GM12801 (cell line): ENCODE data around the gene BAHCC1.

Source experiments
- CTCF ChIP-seq: IDR thresholded peaks from one replicate; pipeline ENCODE4 v1.5.1; 2011; ENCODE audit warnings: control low read depth; ENCODE audit not compliant: insufficient read length; ENCODE audit errors: extremely low read depth

BAHCC1 gene

GRCh38 chr17:81456091-81456490 is 60.8 kb downstream of the BAHCC1 start:
- TF ChIP-seq CTCF: no peak

- no peak for TF ChIP-seq CTCF
Measured at GRCh38 chr17:81456798-81457197, 61.5 kb downstream of the BAHCC1 start.

- no peak for TF ChIP-seq CTCF
Measured at GRCh38 chr17:81457401-81457800, 62.1 kb downstream of the BAHCC1 start.

GRCh38 chr17:81457917-81458555 is 62.8 kb downstream of the BAHCC1 start:
- no peak for TF ChIP-seq CTCF

GRCh38 chr17:81458628-81459027 is 63.4 kb downstream of the BAHCC1 start:
- no peak for TF ChIP-seq CTCF

GRCh38 chr17:81459224-81459623 is 64.0 kb downstream of the BAHCC1 start:
- no peak for TF ChIP-seq CTCF

- TF ChIP-seq CTCF: no peak
Measured at GRCh38 chr17:81459864-81460263, 64.6 kb downstream of the BAHCC1 start.
